ENCODE measurements around the gene ZBTB42.

ZBTB42 gene

DNA sequence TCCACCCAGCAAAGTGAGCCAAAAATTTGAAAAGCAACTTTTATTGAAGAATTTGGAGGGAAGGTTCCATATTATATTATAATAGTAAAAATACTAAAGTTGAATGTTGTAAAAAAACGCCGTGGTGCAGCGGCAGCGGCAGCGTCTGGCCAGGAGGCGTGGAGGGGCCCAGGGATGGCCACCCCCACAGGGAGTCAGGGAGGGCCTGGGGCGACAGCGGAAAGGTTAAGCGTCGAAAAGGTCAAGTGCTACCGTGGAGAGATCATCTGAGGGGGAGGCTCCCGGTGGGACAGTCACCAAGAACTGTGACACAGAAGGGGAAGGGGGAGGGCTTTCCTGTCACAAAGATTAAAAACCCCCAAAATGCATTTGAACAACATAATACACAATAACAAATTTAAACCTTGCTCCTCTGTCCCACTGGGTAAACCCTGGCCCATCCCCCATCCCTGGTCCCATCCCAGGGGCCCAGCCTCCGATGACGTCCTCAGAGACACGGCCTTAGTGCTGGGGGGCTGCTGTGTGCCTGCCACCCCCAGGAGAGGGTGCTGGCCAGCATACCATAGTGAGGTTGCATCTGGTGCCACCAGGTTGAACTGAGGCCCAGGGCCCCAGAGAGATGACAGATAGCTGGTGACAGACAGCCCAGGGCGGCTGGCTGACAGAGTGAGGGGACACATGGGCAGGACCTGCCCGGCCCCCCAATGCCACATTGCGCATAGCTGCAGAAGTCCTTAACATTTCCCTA lies 31.4 kb upstream of the ZBTB42 start:
- no peak for DNase-seq (ENCODE audit: low read depth in 2 of 2)

DNA sequence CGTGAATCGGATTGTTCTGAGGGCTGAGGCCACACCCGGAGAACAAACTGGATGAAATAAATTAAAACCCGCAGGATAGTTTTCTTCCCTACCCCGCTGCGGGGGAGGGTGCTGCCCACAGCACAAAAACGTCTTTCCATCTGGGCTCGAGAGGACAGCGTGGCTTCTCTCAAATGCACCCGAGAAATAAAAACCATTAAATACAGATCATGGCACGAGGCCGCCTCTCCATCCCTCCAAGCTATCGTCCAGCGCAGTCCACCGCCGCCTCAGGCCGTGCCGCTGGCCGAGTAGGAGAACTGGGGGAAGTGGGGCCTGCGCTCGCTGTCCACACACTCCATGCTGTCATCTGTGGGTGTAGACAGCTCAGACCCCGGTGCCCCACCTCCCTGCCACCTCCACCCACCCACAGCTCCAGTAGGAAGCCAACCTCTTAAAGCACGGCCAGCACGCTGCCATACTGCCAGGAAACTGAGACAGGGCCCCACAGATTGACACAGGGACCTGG lies 30.8 kb upstream of the ZBTB42 start:
- DNase-seq (ENCODE audit: low read depth in 2 of 2), result no peak

- no peak for DNase-seq (ENCODE audit: low read depth in 2 of 2)
Measured at GRCh38 chr14:104770851-104771272, 30.0 kb upstream of the ZBTB42 start.

DNA sequence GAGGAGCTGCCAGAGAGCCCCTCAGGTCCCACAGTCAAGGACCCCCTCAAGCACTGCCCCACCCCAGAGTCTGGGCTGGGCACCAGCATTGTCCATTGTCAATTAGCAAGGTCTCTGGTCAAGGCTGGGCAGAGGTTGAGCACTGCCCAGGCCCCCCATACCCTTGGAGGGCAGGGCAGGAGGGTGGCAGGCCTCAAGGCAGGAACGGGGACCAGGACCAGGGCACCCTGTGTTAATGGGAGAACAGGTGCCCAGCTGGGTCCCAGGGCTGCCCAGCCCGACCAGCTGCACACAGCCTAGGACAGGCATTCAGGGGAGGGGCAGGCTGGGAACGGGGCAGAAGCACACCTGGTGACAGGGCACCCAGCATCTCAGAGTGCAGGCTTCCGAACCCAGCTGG lies 29.5 kb upstream of the ZBTB42 start:
- DNase-seq (ENCODE audit: low read depth in 2 of 2), result no peak

DNA sequence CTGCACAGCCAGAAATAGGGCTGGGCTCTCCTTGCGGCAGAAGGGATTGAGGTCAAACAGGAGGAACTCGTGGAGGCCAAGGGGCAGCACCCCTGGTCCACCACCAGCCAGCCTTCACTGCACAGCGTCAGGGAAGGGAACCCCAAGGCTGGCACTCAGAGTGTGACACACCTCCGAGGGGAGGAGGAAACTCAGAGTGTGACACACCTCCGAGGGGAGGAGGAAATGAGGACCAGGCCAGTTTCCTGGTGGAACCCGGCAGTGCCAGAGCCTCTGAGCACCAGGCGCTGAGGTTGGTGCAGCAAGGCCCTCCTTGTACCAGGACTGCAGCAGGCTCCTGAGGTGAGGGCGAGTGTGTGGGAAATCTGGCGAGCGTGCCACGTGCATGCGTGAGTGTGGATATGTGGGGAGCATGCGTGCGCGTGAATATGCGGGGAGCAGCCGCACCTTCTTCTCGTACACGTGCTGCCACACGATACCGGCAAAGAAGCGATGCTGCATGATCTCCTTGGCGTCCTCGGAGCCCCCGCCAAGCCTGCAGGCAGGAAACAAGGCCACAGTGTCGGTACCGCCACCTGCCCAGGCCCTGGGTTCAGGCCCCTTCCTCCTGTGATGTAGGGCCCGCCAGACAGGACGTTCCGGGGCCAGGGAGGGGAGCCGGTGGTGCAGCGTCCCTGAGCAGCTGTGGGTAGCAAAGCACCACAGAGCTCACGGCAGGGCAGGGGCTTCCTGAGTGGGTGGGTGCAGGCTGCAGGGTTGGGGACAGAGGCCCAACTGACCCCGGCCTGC lies 28.8 kb upstream of the ZBTB42 start:
- DNase-seq (ENCODE audit: low read depth in 2 of 2), result no peak

DNA sequence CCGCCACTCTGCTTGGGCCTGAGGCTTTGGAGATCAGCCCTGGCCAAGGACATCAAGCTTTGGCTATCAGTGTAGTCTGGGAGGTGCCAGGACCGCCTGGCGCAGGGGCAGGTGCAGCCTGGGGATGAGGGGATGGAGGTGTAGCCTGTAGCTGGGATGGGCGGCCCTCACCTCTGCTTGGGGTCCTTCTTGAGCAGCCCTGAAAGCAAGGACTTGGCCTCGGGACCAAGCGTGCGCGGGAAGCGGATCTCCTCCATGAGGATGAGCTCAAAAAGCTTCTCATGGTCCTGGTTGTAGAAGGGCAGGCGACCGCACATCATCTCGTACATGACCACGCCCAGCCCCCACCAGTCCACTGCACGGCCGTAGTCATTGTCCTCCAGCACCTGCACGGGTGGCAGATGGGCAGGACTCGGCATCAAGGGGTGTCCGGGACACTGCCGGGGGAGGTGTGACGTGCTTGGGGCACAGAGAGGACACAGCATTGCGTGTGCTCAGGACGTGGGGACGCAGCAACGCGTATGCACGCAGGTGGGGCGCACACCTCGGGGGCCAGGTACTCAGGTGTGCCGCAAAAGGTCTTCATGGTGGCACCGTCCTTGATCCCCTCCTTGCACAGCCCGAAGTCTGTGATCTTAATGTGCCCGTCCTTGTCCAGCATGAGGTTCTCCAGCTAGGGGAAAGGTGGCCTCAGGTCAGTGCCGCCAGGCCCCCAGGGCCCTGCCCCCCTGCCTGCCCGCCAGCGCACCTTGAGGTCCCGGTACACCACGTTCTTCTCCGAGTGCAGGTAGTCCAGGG lies 28.0 kb upstream of the ZBTB42 start:
- DNase-seq (ENCODE audit: low read depth in 2 of 2), result no peak

DNA sequence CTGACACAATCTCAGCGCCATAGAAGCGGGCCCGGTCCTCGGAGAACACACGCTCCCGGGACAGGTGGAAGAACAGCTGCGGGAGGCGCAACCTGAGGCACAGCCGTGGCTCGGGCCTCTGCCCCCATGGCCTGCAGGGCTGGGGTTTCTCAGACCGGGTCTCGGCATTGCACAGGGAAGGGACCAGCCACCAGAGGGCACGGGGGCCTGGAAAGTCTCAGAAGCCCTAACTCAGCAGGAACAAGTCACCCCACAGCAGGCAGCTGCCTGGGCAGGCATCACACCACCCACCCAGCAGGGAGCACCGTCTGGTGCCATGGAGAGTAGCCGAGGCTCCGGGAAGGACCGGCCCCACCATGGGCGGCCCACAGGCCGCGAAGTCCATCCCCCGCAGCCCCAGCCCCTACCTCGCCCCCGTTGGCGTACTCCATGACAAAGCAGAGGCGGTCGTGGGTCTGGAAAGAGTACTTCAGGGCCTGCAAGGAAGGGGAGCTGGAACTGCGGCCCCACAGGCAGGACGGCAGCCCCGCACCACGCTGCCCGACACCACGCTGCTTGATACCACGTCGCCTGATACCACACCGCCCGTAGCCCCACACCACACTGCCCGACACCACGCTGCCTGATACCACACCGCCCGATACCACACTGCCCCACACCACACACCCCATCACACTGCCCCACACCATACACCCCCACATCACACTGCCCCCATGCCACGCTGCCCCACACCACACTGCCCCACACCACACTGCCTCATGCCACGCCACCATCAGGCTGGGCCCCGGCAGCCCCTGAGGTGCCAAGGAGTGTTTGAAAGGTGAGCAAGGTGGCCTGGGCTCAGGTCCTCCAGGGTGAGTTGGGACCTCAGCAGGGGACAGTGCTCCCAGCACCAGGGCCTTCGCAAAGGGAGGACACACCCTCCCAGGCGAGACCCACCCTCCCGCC lies 27.1 kb upstream of the ZBTB42 start:
- no peak for DNase-seq (ENCODE audit: low read depth in 2 of 2)

- no peak for DNase-seq (ENCODE audit: low read depth in 2 of 2)
Measured at GRCh38 chr14:104774453-104775072, 26.3 kb upstream of the ZBTB42 start.

GRCh38 chr14:104775073-104775489 lies 25.8 kb upstream of the ZBTB42 start:
- DNase-seq (ENCODE audit: low read depth in 2 of 2), result no peak

DNA sequence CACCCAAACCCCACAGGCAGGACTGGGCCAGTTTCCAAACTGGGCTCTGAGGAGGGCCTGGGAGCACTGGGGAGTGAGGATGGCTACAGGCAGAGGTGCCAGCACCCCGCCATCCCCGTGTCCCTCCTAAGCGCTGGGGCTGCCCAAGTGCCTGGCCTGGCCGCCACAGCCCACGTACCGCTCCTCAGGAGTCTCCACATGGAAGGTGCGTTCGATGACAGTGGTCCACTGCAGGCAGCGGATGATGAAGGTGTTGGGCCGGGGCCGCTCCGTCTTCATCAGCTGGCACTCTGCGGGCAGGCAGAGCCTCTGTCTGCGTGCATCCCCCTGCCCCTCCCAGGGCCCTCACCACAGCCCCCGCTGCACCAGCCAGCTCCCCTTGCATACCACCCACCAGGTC lies 24.4 kb upstream of the ZBTB42 start:
- DNase-seq (ENCODE audit: low read depth in 2 of 2), result no peak

DNA sequence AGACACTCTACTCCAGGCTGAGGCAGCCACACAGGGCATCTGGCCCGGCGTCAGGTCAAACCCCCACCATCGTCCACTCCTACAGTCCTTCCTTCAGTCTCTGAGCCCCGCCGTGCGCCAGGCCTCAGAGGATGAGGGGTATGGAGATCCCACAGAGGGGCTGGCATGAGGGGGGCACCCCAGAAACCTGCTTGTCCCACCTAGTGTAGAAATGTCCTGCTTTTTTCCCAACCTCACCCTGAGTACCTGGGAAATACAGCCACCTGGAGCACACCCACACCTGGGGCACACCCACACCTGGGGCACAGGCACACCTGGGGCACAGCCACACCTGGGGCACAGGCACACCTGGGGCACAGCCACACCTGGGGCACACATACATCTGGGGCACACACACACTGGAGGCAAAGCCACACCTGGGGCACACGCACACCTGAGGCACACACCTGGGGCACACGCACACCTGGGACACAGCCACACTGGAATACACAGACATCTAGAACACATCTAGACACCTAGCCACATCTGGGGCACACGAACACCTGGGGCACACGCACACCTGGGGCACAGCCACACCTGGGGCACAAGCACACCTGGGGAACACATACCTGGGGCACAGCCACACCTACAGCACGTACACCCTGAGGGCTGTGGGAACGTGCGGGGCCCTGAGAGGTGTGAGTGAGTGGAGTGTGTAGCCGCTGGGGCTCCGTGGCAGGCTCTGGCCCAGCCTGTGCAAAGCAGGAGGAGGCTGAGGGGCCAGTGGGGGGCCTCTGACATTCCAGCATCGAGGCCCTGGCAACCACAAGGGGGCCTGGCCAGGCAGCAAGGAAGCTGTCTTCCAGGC lies 23.7 kb upstream of the ZBTB42 start:
- no peak for DNase-seq (ENCODE audit: low read depth in 2 of 2)

GRCh38 chr14:104777808-104778249 lies 23.1 kb upstream of the ZBTB42 start:
- DNase-seq (ENCODE audit: low read depth in 2 of 2), result no peak

GRCh38 chr14:104778694-104779331 lies 22.1 kb upstream of the ZBTB42 start:
- DNase-seq (ENCODE audit: low read depth in 2 of 2), result no peak

- no peak for DNase-seq (ENCODE audit: low read depth in 2 of 2)
Measured at GRCh38 chr14:104779776-104780512, 21.0 kb upstream of the ZBTB42 start.

- DNase-seq (ENCODE audit: low read depth in 2 of 2), result no peak
Measured at GRCh38 chr14:104780513-104781030, 20.3 kb upstream of the ZBTB42 start.

GRCh38 chr14:104781271-104782077 lies 19.4 kb upstream of the ZBTB42 start:
- DNase-seq (ENCODE audit: low read depth in 2 of 2), result no peak

- DNase-seq (ENCODE audit: low read depth in 2 of 2), result no peak
Measured at GRCh38 chr14:104782086-104782807, 18.7 kb upstream of the ZBTB42 start.

All from stimulated activated CD8-positive, alpha-beta memory T cell treated with anti-CD3 and anti-CD28 coated beads, Interleukin-15, amount 100 ng/mL, for 48 hours (primary cell).